SK-MEL-5 (cell line): ENCODE data around the gene UNCX. TPM values are rescaled to one million over a fixed set of nuclear protein-coding genes. Genes with fewer than 3 reads are reported as not detected.

Experiments
- DNase-seq: peaks from one replicate; pipeline ENCODE4 v3.0.0-alpha.2; 2016; ENCODE audit warnings: low read depth, low spot score
- in situ Hi-C: cut with HindIII; loops from 2 replicates; pipeline ENCODE4 v1.10.0; 2016; ENCODE audit warnings: low sequenced_read_pairs, high pct_unique_total_duplicates, low pct_unique_long_range_greater_than_20kb
- total RNA-seq: library from RNA; depleted of rRNA; stranded (reverse); fragments of >200 nt; shearing (Covaris generic); gene quantifications from 2 replicates; pipeline ENCODE4 v1.2.3, GENCODE V29; 2014

UNCX gene
- total RNA-seq, 1 experiment from 2014 or later, result not detected

- in situ Hi-C loops, result no loop called here
- DNase-seq, result no peak
These were observed 4.0 kb upstream of the UNCX start for GRCh38 chr7:1228545-1229201.

- DNase-seq, result no peak
- in situ Hi-C loops, result no loop called here
These were observed 3.3 kb upstream of the UNCX start for GRCh38 chr7:1229202-1229947.

- in situ Hi-C loops, result no loop called here
- DNase-seq, result no peak
These were observed 2.7 kb upstream of the UNCX start for GRCh38 chr7:1229956-1230355.

DNA sequence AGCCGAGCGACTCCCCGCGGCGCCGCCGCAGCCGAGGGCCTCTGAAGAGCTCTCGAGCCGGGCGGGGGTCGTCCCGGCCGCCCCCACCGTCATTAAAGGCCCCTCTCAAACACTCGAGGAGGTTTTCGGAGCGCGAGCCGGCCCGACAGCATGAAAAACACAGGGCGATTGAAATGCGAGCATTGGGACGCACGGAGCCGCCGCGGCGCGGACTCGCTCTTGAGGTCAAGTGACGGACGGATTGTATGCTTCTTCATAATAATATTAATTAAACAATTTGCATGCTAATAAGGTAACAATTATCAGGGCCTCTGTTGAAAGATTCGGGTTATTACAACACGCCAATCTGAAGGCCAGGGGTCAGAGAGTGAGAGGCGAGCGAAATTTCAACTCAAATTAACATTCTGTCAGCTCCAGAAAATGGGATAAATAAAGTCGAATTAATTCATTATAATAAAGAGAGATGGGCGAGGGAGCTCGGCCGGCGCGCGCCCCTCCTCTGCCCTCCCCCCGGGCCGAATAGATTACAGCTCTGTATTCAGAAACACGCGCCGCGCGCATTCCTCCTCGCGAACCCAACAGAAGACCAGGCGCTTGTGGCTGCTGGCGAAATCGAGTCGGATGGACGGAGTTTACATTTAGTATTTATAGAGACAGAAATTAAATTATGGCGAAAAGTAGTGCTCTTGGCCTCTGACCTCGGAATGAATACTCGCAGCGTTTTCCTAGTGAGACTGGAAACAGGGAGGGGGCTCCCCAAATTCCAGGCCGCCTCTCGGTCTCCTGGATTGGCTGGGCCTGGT is 2.1 kb upstream of the UNCX start:
- no peak for DNase-seq
- in situ Hi-C loops, result no loop called here

DNA sequence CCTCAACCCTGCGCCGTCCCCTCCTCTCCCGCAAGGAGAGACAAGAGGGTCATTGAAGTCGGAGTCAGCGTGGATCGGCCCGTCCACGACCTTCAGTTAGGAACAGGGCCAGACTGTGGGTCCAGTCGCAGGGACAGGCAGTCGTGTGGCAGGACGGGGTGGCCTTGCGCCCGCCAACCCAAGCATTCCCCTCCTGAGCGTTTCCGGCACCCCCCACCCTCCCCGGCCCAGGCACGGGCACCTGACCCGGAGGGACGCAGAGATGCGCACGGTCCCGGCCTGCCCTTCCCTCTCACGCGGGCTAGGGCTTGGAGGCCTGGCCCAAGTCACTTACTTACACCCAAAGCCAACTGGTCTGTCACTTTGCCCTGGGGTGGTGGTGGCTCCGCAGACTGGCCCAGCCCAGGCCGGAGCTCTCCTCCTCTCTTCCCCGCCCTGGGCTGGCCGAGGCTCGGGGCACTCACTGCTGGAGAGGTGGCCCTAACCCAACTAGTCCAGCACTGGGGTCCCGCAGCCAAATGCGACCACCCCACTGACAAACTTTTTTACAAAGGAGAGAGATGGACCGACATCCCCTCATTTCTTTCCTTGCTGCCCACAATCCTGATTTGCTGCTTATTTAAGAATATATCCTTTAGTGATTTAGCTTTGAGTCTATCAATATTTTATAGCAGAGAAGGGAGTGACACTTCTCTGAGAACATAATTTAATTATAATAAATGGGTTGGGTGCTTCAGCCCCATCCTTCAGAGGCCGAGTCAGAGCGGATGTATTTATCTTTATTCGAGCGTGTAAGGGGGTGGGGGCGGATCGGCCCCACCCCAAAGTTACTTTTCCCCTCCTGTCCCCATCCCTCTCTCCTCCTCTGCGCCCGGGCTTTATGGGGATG is 1.2 kb upstream of the UNCX start:
- DNase-seq, result no peak
- in situ Hi-C loops, result no loop called here

DNA sequence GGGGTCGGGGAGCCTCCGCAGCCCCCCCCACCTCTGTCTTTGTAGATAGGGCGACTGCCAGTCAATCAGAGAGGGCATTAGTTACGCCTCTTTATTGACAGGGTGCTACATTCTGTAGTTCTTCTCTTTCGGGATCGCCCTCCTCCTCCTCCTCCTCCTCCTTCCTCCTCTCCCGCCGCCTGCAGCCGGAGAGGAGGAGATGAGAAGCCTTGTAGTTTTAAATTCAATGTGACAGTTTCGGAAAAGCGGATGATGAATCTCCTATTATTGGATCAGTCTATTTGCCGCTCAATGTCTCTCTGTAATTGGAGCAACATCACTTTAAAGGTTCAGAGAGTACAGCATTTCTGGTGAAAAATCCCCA is 587 bp upstream of the UNCX start:
- DNase-seq, result no peak
- in situ Hi-C loops, result no loop called here

GRCh38 chr7:1233333-1234048 is 819 bp downstream of the UNCX start:
- in situ Hi-C loops, result no loop called here
- DNase-seq, result no peak

GRCh38 chr7:1234049-1234880 is 1.6 kb downstream of the UNCX start:
- in situ Hi-C loops, result no loop called here
- no peak for DNase-seq

DNA sequence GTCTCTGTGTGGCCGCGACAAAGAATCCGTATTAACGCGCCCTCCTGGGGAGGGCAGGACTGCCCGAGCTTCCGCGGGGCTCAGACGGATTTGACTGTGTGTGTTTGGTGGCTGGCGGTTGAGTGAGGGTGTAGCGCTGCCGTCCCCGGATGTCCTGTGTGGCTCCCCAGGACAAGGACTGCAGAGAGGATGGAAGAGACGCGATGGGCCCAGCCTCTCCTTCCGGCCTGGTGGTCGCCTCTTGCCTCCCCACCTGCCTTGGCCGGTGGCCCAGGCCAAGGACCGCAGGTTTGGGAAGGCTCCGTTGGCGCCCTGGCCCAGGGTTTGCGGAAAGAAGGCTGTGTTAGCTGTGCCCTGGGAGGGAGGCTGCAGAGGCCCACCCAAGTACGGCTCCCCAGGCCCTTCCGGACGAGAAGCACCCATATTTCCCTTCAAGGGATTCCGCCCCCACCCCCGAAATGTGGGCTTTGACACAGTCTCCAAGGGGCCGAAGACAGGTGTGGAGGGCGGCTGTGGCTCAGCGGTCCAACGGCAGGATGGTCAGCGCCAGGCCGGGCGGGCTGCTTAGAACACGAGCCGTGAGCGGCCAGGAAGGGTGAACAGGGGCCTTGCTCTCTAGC is 2.3 kb downstream of the UNCX start:
- in situ Hi-C loops, result no loop called here
- no peak for DNase-seq

- DNase-seq, result no peak
- in situ Hi-C loops, result no loop called here
These were observed 2.9 kb downstream of the UNCX start for GRCh38 chr7:1235501-1236131.

DNA sequence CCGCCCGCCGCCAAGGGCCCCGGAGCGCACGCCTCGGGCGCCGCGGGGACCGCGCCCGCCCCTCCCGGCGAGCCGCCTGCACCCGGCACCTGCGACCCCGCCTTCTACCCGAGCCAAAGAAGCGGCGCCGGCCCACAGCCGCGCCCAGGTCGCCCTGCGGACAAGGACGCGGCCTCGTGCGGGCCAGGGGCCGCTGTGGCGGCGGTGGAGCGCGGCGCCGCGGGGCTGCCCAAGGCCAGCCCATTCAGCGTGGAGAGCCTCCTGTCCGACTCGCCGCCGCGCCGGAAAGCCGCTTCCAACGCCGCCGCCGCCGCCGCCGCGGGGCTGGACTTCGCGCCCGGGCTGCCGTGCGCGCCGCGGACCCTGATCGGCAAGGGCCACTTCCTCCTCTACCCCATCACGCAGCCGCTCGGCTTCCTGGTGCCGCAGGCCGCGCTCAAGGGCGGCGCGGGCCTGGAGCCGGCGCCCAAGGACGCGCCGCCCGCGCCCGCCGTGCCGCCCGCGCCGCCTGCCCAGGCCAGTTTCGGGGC is 3.5 kb downstream of the UNCX start:
- in situ Hi-C loops, result no loop called here
- DNase-seq, result no peak

DNA sequence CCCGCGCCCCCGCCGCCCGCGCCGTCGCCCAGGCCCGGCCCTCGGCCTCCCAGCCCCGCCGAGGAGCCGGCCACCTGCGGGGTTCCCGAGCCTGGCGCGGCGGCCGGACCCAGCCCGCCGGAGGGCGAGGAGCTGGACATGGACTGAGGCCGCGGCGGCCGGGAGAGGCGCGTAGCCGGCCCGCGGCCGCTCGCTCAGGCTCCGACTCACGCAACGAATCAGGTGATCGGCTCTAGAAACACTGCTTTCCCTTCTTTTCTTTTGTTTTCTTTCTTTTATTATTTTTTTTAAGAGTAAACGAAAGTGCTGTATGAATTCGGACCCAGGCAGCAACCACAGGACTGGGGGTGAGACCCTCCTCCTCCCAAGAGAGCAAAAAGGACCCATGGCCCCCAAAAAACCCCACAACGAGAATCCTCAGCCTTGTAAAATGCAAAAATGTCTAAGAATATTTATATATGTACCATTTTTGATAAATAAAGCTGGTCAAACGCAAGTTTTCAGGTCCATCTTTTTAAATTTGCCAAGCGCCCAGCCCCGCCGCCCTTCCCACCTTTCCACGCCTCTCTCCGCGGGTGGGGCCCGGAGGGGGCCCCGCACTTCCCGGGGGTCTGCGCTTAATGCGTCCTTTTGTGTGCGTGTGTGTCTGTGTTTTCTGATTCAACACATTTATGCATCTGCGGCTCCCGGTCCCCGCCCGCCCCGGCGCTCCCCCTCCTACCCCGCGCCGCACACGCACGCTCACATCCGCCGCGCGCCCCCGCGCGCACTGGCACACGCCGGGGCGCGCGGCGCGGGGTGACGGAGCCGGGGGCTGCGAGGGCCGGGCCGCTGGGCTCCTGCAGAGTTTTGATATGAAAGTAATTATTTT is 4.4 kb downstream of the UNCX start:
- DNase-seq, result no peak
- in situ Hi-C loops, result no loop called here

- in situ Hi-C loops, result no loop called here
These were observed 5.1 kb downstream of the UNCX start for GRCh38 chr7:1237704-1238255.

GRCh38 chr7:1238450-1238882 is 5.8 kb downstream of the UNCX start:
- in situ Hi-C loops, result no loop called here
- DNase-seq, result no peak

More at GRCh38 chr7:1237704-1238255, 5.1 kb downstream of the UNCX start:
- DNase-seq, result no peak
